Measurements from ENCODE around the gene MAGEB3. TPM values are rescaled to one million over a fixed set of nuclear protein-coding genes. Genes with fewer than 3 reads are reported as not detected.
"Not testable (repeated sequence)": the region's sequence is repeated elsewhere in the genome, so short reads cannot be mapped to it uniquely, and the experiment has no call there.

Gene MAGEB3
- total and polyA plus RNA-seq, 4 donors = not detected

GRCh38 chrX:30193910-30194309 lies 36.5 kb upstream of the MAGEB3 start:
- H3K4me3 ChIP-seq (ENCODE audit: low read depth in 1 of 3, low read length in 3 of 3); H3K27ac ChIP-seq (ENCODE audit: low read depth in 1 of 2, low read length in 2 of 2); H3K36me3 ChIP-seq (ENCODE audit: control insufficient read depth in 4 of 4, insufficient read depth in 3 of 4, low read depth in 1 of 4, low read length in 3 of 4); H3K27me3 ChIP-seq (ENCODE audit: control insufficient read depth in 4 of 4, insufficient read depth in 4 of 4, low read length in 3 of 4); DNase-seq (ENCODE audit: low spot score); H3K9ac ChIP-seq (ENCODE audit: low read depth in 1 of 2, low read length in 2 of 2); H3K4me1 ChIP-seq (ENCODE audit: control insufficient read depth in 4 of 4, insufficient read depth in 4 of 4, low read length in 3 of 4); H3K9me3 ChIP-seq (ENCODE audit: control insufficient read depth in 4 of 4, low read length in 3 of 4): not testable (repeated sequence)
- 68% methylated on average over 6 of the region's 6 CpGs for whole genome bisulfite sequencing

GRCh38 chrX:30196322-30196721 lies 34.1 kb upstream of the MAGEB3 start:
- no peak overlapping the region for H3K4me3 ChIP-seq (ENCODE audit: low read depth in 1 of 3, low read length in 3 of 3)
- no peaks in the 10 kb centered on the region for H3K4me1 ChIP-seq (ENCODE audit: control insufficient read depth in 4 of 4, insufficient read depth in 4 of 4, low read length in 3 of 4)
- no peaks in the 10 kb centered on the region for H3K27me3 ChIP-seq (ENCODE audit: control insufficient read depth in 4 of 4, insufficient read depth in 4 of 4, low read length in 3 of 4)
- 8% methylated on average over 1 of the region's 1 CpG for WGBS
- DNase-seq (ENCODE audit: low spot score) = no peak
- no peaks in the 10 kb centered on the region for H3K36me3 ChIP-seq (ENCODE audit: control insufficient read depth in 4 of 4, insufficient read depth in 3 of 4, low read depth in 1 of 4, low read length in 3 of 4)
- no peak for TF ChIP-seq EGR1 (IDR thresholded peaks at IDR 0.05; ENCODE audit: low read depth in 2 of 2)
- TF ChIP-seq RAD21 (IDR thresholded peaks at IDR 0.05) = peak in 1 of 2 donors; percentile 18
- no peak for TF ChIP-seq JUND (IDR thresholded peaks at IDR 0.05)
- no peak for TF ChIP-seq HNF4A (conservative IDR thresholded peaks at IDR 0.05)
- H3K27ac ChIP-seq (ENCODE audit: low read depth in 1 of 2, low read length in 2 of 2) = no peak overlapping the region
- H3K9ac ChIP-seq (ENCODE audit: low read depth in 1 of 2, low read length in 2 of 2) = no peak overlapping the region
- no peaks in the 10 kb centered on the region for H3K9me3 ChIP-seq (ENCODE audit: control insufficient read depth in 4 of 4, low read length in 3 of 4)

GRCh38 chrX:30212172-30212571 lies 18.3 kb upstream of the MAGEB3 start:
- H3K27ac ChIP-seq (ENCODE audit: low read depth in 1 of 2, low read length in 2 of 2) = no peak overlapping the region
- H3K4me3 ChIP-seq (ENCODE audit: low read depth in 1 of 3, low read length in 3 of 3) = no peak overlapping the region
- peaks cover 0 to 11% (median 0%) of the 10 kb centered on the region in 4 donors for H3K27me3 ChIP-seq (ENCODE audit: control insufficient read depth in 4 of 4, insufficient read depth in 4 of 4, low read length in 3 of 4)
- H3K9ac ChIP-seq (ENCODE audit: low read depth in 1 of 2, low read length in 2 of 2) = no peak overlapping the region
- DNase-seq (ENCODE audit: low spot score) = no peak
- no peaks in the 10 kb centered on the region for H3K9me3 ChIP-seq (ENCODE audit: control insufficient read depth in 4 of 4, low read length in 3 of 4)
- 82% methylated on average over 2 of the region's 2 CpGs for WGBS
- H3K4me1 ChIP-seq (ENCODE audit: control insufficient read depth in 4 of 4, insufficient read depth in 4 of 4, low read length in 3 of 4) = no peaks in the 10 kb centered on the region
- H3K36me3 ChIP-seq (ENCODE audit: control insufficient read depth in 4 of 4, insufficient read depth in 3 of 4, low read depth in 1 of 4, low read length in 3 of 4) = no peaks in the 10 kb centered on the region
- TF ChIP-seq ZBTB33 (IDR thresholded peaks at IDR 0.05) (no peak), CTCF (IDR thresholded peaks at IDR 0.05; ENCODE audit: low read depth, low read length, missing input control) (no peak), MAX (IDR thresholded peaks at IDR 0.05) (no peak), JUND (IDR thresholded peaks at IDR 0.05) (no peak), RAD21 (IDR thresholded peaks at IDR 0.05) (no peak), FOXA2 (IDR thresholded peaks at IDR 0.05) (no peak), SP1 (IDR thresholded peaks at IDR 0.05) (no peak), HNF4G (IDR thresholded peaks at IDR 0.05) (no peak), RXRA (IDR thresholded peaks at IDR 0.05) (no peak), TAF1 (conservative IDR thresholded peaks at IDR 0.05) (no peak), NR2F2 (IDR thresholded peaks at IDR 0.05) (no peak), YY1 (IDR thresholded peaks at IDR 0.05) (no peak)
- TF ChIP-seq, protein P1, sequence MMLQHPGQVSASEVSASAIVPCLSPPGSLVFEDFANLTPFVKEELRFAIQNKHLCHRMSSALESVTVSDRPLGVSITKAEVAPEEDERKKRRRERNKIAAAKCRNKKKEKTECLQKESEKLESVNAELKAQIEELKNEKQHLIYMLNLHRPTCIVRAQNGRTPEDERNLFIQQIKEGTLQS (IDR thresholded peaks at IDR 0.05) = no peak
- TF ChIP-seq, protein P2, sequence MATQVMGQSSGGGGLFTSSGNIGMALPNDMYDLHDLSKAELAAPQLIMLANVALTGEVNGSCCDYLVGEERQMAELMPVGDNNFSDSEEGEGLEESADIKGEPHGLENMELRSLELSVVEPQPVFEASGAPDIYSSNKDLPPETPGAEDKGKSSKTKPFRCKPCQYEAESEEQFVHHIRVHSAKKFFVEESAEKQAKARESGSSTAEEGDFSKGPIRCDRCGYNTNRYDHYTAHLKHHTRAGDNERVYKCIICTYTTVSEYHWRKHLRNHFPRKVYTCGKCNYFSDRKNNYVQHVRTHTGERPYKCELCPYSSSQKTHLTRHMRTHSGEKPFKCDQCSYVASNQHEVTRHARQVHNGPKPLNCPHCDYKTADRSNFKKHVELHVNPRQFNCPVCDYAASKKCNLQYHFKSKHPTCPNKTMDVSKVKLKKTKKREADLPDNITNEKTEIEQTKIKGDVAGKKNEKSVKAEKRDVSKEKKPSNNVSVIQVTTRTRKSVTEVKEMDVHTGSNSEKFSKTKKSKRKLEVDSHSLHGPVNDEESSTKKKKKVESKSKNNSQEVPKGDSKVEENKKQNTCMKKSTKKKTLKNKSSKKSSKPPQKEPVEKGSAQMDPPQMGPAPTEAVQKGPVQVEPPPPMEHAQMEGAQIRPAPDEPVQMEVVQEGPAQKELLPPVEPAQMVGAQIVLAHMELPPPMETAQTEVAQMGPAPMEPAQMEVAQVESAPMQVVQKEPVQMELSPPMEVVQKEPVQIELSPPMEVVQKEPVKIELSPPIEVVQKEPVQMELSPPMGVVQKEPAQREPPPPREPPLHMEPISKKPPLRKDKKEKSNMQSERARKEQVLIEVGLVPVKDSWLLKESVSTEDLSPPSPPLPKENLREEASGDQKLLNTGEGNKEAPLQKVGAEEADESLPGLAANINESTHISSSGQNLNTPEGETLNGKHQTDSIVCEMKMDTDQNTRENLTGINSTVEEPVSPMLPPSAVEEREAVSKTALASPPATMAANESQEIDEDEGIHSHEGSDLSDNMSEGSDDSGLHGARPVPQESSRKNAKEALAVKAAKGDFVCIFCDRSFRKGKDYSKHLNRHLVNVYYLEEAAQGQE (IDR thresholded peaks at IDR 0.05) = no peak

Data from liver (tissue), 9 donors.